ENCODE measurements around the gene SORCS3.
A peak's percentile ranks its signal among the peaks of the same experiment; 100 is the strongest.

Gene SORCS3

GRCh38 chr10:104925232-104925851 lies 284.3 kb downstream of the SORCS3 start:
- peak; percentile 79 for DNase-seq

GRCh38 chr10:104928734-104929133 lies 287.6 kb downstream of the SORCS3 start:
- DNase-seq = no peak

GRCh38 chr10:104931612-104932134 lies 290.6 kb downstream of the SORCS3 start:
- no peak for DNase-seq

DNA sequence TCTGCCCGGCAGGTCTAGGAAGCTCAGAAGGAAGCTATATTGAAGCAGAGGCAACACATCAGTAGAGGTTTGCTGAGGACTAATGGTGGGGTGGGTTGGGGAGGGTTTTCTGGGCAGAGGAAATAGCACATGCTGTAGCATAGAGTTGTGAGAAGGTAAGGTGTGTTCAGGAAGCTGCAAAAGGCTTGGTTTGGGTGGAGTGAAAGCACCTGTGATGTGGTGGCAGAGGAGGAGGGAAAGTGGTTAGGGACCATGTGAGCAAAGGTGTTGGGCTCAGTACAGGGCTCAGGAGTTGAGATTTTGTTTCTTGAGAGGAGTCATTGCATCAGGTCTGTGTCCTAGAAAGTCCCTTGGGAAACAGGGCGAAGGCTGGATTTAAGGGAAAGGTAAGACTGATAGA lies 294.6 kb downstream of the SORCS3 start:
- DNase-seq = no peak

GRCh38 chr10:104937567-104937966 lies 296.5 kb downstream of the SORCS3 start:
- DNase-seq = no peak

GRCh38 chr10:104938031-104938430 lies 296.9 kb downstream of the SORCS3 start:
- no peak for DNase-seq

- no peak for DNase-seq
Observed at GRCh38 chr10:104941662-104942061, 300.6 kb downstream of the SORCS3 start.

GRCh38 chr10:104947314-104947713 lies 306.2 kb downstream of the SORCS3 start:
- DNase-seq = no peak

DNA sequence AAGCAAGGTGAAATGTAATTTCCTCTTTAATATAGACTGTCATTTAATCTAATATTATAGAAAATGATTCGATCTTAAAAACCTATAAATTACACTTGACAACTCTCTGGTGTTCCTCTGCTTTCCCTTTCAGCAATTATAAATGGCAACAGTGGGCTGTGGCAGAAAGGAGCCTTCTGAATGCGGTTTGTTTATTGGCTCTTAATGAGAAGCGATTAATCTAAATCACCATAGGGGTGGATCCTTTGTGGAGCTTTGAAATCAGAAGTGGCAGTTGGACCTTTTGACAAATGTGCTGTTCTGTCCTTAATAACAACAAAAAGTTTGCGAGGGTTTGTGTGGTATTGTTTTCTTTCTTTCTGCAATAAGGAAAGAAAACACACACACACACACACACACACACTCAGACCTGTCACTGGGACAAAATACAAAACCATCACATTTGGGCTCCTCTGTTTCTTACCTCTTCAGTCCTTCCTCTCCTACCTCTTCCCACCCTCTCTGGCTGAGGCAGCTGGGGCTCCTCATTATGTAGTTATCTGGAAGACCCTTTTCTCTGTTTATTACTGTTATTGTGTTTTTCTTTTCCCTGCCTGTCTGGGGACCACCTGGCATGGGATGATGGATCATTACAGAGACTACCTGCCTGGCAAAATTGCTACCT lies 316.2 kb downstream of the SORCS3 start:
- DNase-seq = no peak

DNA sequence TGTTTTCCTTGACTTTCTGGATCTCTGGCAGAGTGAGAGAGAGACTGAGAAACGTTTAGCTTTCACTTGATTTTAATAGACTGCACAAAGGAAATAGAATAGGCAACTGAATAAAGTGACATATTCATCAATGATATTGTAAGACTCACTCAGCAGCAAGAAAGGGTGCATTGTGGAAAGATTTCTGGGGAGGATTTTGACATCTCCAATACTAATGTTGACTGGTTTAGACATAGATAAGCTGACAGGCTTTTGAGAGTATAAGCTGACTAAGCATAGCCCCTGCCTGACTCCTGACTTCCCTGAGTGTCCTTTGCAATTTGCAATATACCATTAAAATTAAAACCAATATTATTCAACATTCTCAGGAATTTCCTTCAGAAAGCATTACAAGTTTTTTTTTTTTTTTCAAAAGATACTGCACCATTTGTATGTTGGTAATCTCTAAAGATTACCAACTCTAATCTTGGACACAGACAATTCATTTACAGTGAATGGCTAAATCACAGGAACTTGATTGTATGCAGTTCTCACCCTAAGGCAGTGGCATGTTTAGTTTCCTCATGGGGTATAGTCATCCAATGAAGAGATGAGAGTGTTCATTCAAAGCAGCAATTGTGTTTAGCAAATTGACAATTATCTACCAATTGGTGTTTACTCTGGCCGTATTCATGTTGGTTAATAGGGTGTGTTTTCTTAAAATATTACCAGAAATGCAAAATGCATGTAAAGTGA lies 325.6 kb downstream of the SORCS3 start:
- DNase-seq = no peak

- DNase-seq = no peak
Observed at GRCh38 chr10:104980368-104980767, 339.3 kb downstream of the SORCS3 start.

DNA sequence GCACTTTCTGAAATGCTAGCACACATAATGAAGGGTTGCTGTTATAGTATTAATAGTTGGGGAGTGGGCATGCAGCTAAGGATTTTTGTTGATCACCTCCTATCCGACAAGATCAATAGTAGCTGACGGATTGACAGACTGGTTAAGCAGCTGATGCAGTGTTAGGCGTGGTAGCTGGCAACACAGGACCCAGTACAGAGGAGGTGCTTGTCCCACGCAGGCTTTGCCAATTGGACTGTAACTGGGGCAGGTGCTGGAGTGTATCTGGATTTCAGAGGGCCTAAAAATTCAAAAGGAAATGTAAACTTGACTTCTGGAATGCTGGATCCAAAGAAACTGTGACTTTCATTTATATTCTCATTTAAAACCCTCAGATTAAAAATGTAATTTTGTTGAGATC lies 340.9 kb downstream of the SORCS3 start:
- DNase-seq = no peak

DNA sequence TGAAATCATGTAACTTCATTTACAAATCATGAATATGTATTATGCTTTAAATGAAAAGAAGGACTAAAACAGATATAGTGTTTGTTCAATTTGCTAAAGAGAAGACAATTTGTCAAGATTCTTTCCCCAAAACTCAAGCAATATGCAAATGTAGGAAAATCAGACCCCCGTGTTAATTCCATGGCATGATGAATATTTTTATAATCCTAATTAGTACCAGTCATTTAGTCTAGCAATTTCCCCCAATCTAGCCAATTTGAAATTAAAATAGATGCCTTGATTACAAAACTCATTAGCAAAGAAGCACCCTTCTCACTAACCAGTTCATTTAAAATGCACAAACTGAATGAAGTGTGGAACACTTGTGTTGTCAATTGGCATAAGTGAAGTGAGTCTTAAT lies 347.6 kb downstream of the SORCS3 start:
- DNase-seq = no peak

DNA sequence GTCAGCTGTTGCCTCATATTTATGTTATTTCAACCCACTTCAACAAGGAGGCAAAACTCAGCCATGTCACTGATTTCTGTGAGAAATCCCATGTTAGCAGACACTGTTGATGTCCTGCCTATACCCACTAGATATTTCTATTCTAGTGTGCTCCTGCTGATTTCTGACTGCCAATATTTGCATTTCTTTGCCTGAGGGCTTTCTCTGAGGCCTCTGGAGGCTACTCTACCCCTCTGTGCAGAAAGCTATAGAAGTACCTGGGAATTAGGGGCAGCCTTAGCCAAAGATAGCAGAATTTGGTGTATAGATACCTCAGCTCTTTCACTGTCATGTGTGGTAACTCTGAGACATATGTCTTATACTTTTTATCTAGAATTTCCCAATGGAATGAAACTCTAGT lies 348.8 kb downstream of the SORCS3 start:
- DNase-seq = no peak

GRCh38 chr10:104993085-104993484 lies 352.0 kb downstream of the SORCS3 start:
- DNase-seq = no peak

GRCh38 chr10:105001269-105001668 lies 360.2 kb downstream of the SORCS3 start:
- no peak for DNase-seq

- DNase-seq = no peak
Observed at GRCh38 chr10:105010411-105011121, 369.5 kb downstream of the SORCS3 start.

DNA sequence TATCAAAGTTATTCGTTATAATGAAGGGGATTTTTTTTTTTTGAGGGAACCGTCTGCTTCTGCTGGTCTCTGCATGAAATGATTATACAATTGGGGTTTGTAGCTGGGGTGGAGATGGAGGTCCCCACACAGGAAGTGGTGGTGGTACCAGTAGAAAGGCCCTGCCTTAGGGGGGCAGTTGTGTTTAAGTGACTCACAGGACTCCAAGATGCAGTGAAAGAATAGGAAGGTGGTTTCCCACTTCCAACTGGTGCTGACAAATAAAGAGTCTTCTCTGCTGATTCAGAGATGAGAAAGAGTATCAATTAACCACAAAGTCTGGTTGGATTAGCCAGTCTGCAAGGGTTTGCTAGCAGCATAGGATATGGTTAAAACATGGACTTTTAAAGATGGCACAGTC lies 376.0 kb downstream of the SORCS3 start:
- no peak for DNase-seq

DNA sequence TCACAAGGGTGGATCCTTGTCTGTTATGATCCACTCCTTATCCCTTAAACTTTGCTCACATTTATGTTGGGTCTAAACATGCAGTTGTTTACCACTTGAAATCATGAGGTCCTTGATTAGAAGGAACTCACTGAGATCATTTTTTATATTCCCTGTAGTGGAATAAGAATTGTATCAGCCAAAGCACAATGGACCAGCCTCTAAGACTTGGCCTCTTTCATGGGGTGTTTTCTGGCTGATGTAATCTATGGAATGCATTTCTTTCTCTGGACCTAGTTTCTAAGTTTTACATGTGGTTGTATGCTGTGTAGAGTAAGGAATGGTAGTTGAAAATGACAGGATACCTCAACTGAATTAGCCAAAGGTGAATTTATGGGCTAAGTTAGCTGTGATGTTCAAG lies 376.6 kb downstream of the SORCS3 start:
- no peak for DNase-seq

DNA sequence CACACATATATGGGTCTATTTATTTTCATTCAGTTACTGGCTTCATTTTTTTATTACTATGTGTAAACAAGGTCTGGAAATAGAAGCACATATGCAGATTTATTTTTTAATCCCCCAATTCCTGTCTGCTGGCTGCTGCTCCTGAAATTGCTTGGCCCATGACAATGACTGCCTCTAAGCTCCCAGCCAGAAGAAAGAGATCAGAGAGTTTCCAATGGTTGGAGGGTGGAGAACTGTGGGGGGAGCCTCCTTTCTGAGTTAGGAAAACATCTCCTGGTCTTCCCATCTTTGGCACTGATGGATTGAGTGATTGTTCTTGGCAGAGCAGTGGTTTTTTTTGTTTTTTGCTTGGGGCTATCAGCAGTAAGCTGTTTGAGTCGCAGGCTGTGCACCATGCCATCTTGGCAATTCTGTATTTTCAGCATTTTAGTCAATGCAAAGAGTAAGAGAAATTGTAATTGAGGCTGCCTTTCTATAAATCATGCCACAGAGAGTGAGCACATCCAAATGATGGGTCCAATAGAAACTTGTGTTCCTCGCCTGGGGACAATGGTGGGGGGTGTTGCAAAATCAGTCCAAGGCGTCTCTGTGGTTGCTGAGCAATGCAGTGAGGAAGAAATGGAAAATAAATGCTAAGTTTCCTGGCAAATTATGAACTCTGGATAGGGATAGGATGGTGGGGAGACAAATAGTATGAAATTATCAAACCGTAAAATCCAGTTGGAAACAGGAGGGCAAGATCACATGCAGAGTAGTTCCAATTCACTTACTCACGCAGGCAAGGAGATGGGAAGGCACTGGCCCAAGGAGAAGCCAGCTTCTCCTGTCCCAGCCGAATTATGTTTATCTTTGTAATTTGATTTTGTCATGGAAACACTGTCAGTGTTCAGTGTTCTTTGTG lies 382.4 kb downstream of the SORCS3 start:
- no peak for DNase-seq

GRCh38 chr10:105024184-105024583 lies 383.1 kb downstream of the SORCS3 start:
- no peak for DNase-seq

DNA sequence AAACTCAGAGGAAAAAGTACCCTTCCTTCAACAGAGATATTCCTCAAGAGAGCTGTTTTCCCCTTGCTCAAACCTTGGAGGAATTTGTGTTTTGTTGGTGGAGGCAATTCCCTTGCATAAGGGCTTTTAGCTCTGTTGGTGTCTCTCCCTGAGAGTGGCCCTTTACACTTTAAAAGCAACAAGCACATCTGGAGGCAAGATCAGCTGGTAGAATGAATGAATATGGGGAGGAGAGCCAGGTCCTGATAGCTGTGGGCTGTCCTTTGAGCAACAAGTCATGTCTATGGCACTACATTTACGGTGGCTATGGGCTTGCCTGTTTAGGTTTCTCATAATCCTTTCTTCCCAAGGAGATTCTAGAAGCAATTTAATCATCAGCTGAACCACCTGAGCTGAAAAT lies 384.0 kb downstream of the SORCS3 start:
- no peak for DNase-seq

Data from hematopoietic multipotent progenitor cell treated with erythropoietin and hydrocortisone succinate and interleukin-3 and kit ligand, for 6 days (in vitro differentiated cells).